Lower leg skin (tissue), 4 donors: ENCODE data around the gene SH3BP5. TPM values are rescaled to one million over a fixed set of nuclear protein-coding genes. Genes with fewer than 3 reads are reported as not detected.
A peak's percentile ranks its signal among the peaks of the same experiment; 100 is the strongest.

Experiments used
- DNase-seq, 2 donors: peaks; one replicate each; pipeline ENCODE4 v3.0.0-alpha.2; 2019; ENCODE audit warnings: low spot score in 2 of 2
- H3K4me3 ChIP-seq: fragments of 200-600 bp; sonication (generic); 2 replicates; pipeline ENCODE4 v1.5.1; 2017; ENCODE audit warnings: mild to moderate bottlenecking, low read depth; ENCODE audit not compliant: poor library complexity, severe bottlenecking
- CTCF ChIP-seq, 3 donors: fragments of 450-650 bp; IDR thresholded peaks; one replicate each; pipeline ENCODE4 v1.5.1; 2016; ENCODE audit warnings: antibody characterized with exemption in 3 of 3, mild to moderate bottlenecking in 3 of 3, moderate library complexity in 2 of 3
- POLR2A ChIP-seq, 2 donors: fragments of 450-650 bp; IDR thresholded peaks; one replicate each; pipeline ENCODE4 v1.6.1; 2016 to 2017; ENCODE audit warnings: antibody characterized with exemption in 2 of 2, mild to moderate bottlenecking in 1 of 2, moderate library complexity in 1 of 2
- whole genome bisulfite sequencing, 2 donors: methylation state at CpG; one replicate each; pipeline ENCODE4 v1.1.5; 2018; 5-methylcytosine and 5-hydroxymethylcytosine counted together
- intact Hi-C: fragments of 100-400 bp; cut with DNase I; formaldehyde crosslinking; loops from one replicate; pipeline ENCODE4 v1.15.0; 2023; ENCODE audit warnings: low total_unique reads
- total RNA-seq, 4 donors: library from RNA; depleted of rRNA; stranded (reverse); fragments of >200 nt; gene quantifications; one replicate each; pipeline ENCODE4 v1.1.0, GENCODE V29; 2016

The SH3BP5 gene
- total RNA-seq, 4 donors from 2014 or later: 10.7 to 30.3 (median 18.5) TPM

- WGBS, 2 donors: 60 to 61% methylated on average over 10 of the region's 10 CpGs
- H3K4me3 ChIP-seq: no peak overlapping the region
- intact Hi-C loops: loop anchor here (5.0 kb wide), 1 partner anchor 63 kb away; no protein-coding TSS in a partner anchor
- no peak for TF ChIP-seq CTCF (IDR thresholded peaks at IDR 0.05)
- no peak for TF ChIP-seq POLR2A (IDR thresholded peaks at IDR 0.05)
- peak; percentile 81 to 91 for DNase-seq
These were observed 2.3 kb downstream of the SH3BP5 start for GRCh38 chr3:15330031-15330596.

- WGBS, 2 donors: 69 to 73% methylated on average over 11 of the region's 11 CpGs
- no peak overlapping the region for H3K4me3 ChIP-seq
- intact Hi-C loops: loop anchor here (5.0 kb wide), 1 partner anchor 62 kb away; no protein-coding TSS in a partner anchor
- DNase-seq: no peak
- TF ChIP-seq CTCF (IDR thresholded peaks at IDR 0.05): no peak
- TF ChIP-seq POLR2A (IDR thresholded peaks at IDR 0.05): no peak
These were observed 3.1 kb downstream of the SH3BP5 start for GRCh38 chr3:15329046-15330005.

GRCh38 chr3:15327941-15328340 is 4.4 kb downstream of the SH3BP5 start:
- intact Hi-C loops: no loop called here
- TF ChIP-seq POLR2A (IDR thresholded peaks at IDR 0.05): no peak
- TF ChIP-seq CTCF (IDR thresholded peaks at IDR 0.05): no peak
- DNase-seq: peak in 1 of 2 donors; percentile 92
- WGBS, 2 donors: 31 to 33% methylated on average over 7 of the region's 7 CpGs
- no peak overlapping the region for H3K4me3 ChIP-seq

GRCh38 chr3:15326673-15327072 is 5.7 kb downstream of the SH3BP5 start:
- intact Hi-C loops: no loop called here
- H3K4me3 ChIP-seq: no peak overlapping the region
- DNase-seq: no peak
- WGBS, 2 donors: 96 to 97% methylated on average over 2 of the region's 2 CpGs
- TF ChIP-seq POLR2A (IDR thresholded peaks at IDR 0.05) (no peak), CTCF (IDR thresholded peaks at IDR 0.05) (no peak)

- WGBS, 2 donors: 55 to 66% methylated on average over 3 of the region's 3 CpGs
- TF ChIP-seq CTCF (IDR thresholded peaks at IDR 0.05) (no peak), POLR2A (IDR thresholded peaks at IDR 0.05) (no peak)
- no peak overlapping the region for H3K4me3 ChIP-seq
- peak in 1 of 2 donors; percentile 88 for DNase-seq
- intact Hi-C loops: no loop called here
These were observed 6.3 kb downstream of the SH3BP5 start for GRCh38 chr3:15326037-15326436.
